HL-60 (cell line): ENCODE measurements around the gene ZNF341.

Experiments used
- CTCF ChIP-seq: IDR thresholded peaks from one replicate; pipeline ENCODE4 v1.5.1; 2011; ENCODE audit warnings: low read length, control low read depth, inconsistent platforms; ENCODE audit not compliant: insufficient read depth
- POLR2AphosphoS5 ChIP-seq: IDR thresholded peaks from 2 replicates; pipeline ENCODE4 v1.6.1; 2012; ENCODE audit warnings: low read depth
- SPI1 ChIP-seq: IDR thresholded peaks from 2 replicates; pipeline ENCODE4 v1.6.1; 2012; ENCODE audit warnings: low read depth, mild to moderate bottlenecking, borderline replicate concordance
- TF ChIP-seq, protein P1 (sequence below): IDR thresholded peaks from 2 replicates; pipeline ENCODE4 v1.6.1; 2012; ENCODE audit warnings: low read depth; ENCODE audit not compliant: insufficient replicate concordance

- TF ChIP-seq CTCF (no peak), SPI1 (no peak), POLR2AphosphoS5 (no peak)
- TF ChIP-seq, protein P1, sequence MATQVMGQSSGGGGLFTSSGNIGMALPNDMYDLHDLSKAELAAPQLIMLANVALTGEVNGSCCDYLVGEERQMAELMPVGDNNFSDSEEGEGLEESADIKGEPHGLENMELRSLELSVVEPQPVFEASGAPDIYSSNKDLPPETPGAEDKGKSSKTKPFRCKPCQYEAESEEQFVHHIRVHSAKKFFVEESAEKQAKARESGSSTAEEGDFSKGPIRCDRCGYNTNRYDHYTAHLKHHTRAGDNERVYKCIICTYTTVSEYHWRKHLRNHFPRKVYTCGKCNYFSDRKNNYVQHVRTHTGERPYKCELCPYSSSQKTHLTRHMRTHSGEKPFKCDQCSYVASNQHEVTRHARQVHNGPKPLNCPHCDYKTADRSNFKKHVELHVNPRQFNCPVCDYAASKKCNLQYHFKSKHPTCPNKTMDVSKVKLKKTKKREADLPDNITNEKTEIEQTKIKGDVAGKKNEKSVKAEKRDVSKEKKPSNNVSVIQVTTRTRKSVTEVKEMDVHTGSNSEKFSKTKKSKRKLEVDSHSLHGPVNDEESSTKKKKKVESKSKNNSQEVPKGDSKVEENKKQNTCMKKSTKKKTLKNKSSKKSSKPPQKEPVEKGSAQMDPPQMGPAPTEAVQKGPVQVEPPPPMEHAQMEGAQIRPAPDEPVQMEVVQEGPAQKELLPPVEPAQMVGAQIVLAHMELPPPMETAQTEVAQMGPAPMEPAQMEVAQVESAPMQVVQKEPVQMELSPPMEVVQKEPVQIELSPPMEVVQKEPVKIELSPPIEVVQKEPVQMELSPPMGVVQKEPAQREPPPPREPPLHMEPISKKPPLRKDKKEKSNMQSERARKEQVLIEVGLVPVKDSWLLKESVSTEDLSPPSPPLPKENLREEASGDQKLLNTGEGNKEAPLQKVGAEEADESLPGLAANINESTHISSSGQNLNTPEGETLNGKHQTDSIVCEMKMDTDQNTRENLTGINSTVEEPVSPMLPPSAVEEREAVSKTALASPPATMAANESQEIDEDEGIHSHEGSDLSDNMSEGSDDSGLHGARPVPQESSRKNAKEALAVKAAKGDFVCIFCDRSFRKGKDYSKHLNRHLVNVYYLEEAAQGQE, result no peak
These were observed 52.4 kb downstream of the ZNF341 start for GRCh38 chr20:33784225-33784624.
